ENCODE results near the gene LARP6.
"Not testable (repeated sequence)": the region's sequence is repeated elsewhere in the genome, so short reads cannot be mapped to it uniquely, and the experiment has no call there.

LARP6 gene

GRCh38 chr15:70829371-70830166 is 24.4 kb downstream of the LARP6 start:
- DNase-seq, result no peak

- DNase-seq, result no peak
Observed at GRCh38 chr15:70827721-70828120, 26.2 kb downstream of the LARP6 start.

DNA sequence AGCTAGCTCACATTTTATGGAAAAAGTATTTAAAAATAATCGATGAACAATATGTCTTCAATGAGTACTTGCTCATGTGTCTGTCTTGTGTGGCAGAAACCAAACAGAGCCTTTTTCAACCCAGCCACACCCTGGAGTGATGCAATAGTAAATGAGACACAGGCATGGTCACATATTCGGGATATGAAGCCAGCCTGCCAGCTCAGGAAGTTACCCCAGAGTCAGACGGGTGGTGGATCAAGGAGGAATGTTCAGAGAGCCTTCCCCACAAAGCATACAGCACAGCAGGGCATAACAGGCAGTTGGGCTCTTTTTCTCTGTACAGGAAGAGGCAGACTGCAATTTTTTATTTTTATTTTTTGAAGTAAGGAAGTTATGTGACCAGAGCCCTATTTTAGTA is 27.3 kb downstream of the LARP6 start:
- DNase-seq, result no peak

- no peak for DNase-seq
Observed at GRCh38 chr15:70825841-70826240, 28.1 kb downstream of the LARP6 start.

DNA sequence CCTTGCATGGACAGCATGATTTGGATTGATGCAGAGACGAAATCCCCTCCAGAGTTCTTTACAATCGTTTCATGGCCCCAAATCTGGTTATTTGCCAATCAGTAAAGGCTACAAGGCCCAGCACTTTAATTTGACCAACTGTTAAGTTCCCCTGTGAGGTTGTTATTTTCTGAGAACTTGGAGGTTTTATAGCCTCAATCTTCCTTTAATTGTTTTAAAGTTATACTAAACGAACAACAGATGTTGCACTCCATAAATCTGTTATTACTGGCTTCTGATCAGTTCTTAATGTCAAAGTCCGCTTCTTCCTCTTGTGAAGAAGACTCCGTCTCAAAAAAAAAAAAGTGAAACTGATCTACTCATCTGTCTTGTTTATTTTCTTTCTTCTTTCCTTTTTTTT is 30.8 kb downstream of the LARP6 start:
- DNase-seq, result no peak

DNA sequence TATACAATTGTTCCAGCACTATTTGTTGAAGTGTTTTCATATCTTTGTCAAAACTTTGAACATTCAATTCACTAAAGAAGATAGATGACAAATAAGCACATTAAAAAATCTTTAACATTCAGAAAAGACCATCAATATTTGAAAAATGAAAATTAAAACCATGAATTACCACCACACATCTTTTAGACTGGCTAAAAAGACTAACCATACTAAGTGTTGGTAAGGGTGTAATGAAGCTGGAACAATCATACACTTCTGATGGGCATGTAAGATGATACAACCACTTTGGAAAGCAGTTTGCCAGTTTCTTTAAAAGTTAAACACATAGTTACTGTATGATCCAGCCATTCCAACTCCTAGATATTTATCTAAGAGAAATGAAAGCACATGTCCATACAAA is 33.7 kb downstream of the LARP6 start:
- DNase-seq, result no peak

GRCh38 chr15:70818580-70818979 is 35.4 kb downstream of the LARP6 start:
- DNase-seq, result no peak

DNA sequence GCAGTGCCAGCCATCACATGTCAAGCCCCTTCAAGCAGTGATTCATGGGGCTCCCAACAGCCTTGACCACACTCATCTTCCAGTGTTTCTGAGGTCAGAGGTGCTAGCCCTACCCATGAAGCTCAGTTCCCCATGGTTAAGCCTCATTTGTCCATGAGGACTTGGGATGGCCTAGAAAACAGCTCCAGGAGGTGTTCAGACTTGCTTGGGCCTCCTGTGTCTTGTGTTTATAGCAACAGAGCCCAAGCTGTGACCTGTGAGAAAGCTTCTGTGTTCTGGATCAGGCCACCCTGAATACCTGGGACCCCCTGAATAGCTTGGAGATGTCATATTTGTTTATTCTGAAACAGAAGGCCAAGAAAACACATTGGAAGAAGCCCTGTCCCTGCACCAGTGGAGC is 36.7 kb downstream of the LARP6 start:
- no peak for DNase-seq

- no peak for DNase-seq
Observed at GRCh38 chr15:70815604-70816003, 38.4 kb downstream of the LARP6 start.

DNA sequence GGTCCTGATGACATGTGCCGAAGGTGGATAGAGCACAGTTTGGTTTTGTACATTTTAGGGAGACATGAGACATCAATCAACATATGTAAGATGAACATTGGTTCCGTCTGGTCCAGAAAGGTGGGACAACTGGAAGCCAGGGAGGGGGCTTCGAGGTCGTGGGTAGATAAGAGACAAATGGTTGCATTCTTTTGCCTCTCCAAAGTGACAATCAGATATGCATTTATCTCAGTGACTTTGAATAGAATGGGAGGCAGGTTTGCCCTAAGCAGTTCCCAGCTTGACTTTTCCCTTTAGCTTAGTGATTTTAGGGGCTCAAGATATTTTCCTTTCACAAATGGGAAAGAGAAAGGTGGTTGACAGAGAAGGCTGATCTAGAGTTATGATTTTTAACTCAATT is 38.9 kb downstream of the LARP6 start:
- not testable (repeated sequence) for DNase-seq

GRCh38 chr15:70812827-70813364 is 41.1 kb downstream of the LARP6 start:
- no peak for DNase-seq

GRCh38 chr15:70810916-70811578 is 42.9 kb downstream of the LARP6 start:
- DNase-seq, result no peak

- DNase-seq, result no peak
Observed at GRCh38 chr15:70806992-70807712, 46.8 kb downstream of the LARP6 start.

GRCh38 chr15:70804388-70804787 is 49.6 kb downstream of the LARP6 start:
- not testable (repeated sequence) for DNase-seq

DNA sequence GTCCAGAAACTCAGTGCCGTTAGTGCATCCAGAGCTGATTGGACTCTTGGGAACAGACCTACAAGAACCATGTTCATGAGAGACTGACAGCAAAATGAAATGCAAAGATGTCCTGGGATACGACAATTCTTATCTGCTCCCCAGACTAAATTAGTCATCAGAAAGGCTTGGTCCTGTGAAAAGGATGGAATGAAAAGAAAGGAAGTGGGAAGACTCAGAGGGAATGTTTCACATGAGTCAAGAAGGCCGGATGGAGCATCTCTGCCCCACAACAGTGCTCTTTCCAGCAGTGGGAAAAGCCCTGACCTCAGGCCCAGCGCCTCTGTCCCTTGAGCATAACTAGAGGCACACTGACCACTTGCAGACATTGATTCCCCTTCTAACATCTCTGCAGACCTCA is 51.3 kb downstream of the LARP6 start:
- DNase-seq, result no peak

- DNase-seq, result no peak
Observed at GRCh38 chr15:70801109-70801508, 52.8 kb downstream of the LARP6 start.

GRCh38 chr15:70799667-70800450 is 54.1 kb downstream of the LARP6 start:
- no peak for DNase-seq

GRCh38 chr15:70797464-70797863 is 56.5 kb downstream of the LARP6 start:
- DNase-seq, result no peak

GRCh38 chr15:70796516-70797310 is 57.2 kb downstream of the LARP6 start:
- no peak for DNase-seq

DNA sequence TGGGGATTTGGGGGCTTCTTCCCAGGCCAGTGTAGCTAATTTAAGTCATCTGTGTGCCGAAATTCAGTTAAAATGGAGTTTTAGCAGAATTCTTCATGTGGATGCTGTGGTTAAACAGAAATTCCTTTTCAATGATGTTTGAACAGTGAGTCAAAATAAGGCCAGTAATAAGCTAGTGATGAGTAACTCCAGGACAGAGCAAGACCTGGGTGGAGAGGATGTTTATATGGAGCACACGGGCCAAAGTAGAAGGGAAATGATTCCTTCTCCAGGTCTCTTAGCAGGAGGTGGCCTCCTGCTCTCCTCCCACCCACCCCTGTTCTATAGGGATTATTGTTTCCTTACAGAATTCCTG is 58.7 kb downstream of the LARP6 start:
- DNase-seq, result no peak

- no peak for DNase-seq
Observed at GRCh38 chr15:70794596-70795310, 59.2 kb downstream of the LARP6 start.
